Naive thymus-derived CD4-positive, alpha-beta T cell (primary cell): ENCODE data around the gene RAD52. TPM values are rescaled to one million over a fixed set of nuclear protein-coding genes. Genes with fewer than 3 reads are reported as not detected.
A peak's percentile ranks its signal among the peaks of the same experiment; 100 is the strongest.

Source experiments
- ATAC-seq: fragments of 150-1000 bp; cut with Tn5 transposase; 2 replicates; pipeline ENCODE4 v1.10.0; 2021; ENCODE audit warnings: mild to moderate bottlenecking, moderate library complexity
- CTCF ChIA-PET: fragments of 350-600 bp; sonication (Branson Sonifier 250); formaldehyde crosslinking; loops from one replicate; lab custom pipeline; 2021; ENCODE audit warnings: antibody characterized with exemption; lab: Charles Lee
- POLR2A ChIA-PET: fragments of 350-600 bp; sonication (Branson Sonifier 250); formaldehyde crosslinking; loops from one replicate; lab custom pipeline; 2021; ENCODE audit warnings: antibody characterized with exemption, inconsistent platforms; lab: Charles Lee
- DNase-seq, 9 donors: peaks; one replicate each; pipeline versions ENCODE4 v3.0.0 to v3.0.0-alpha.2; 2020 to 2022; ENCODE audit warnings: mixed read lengths in 1 of 9
- H3K27ac ChIP-seq: one replicate; pipeline ENCODE4 v1.7.0; 2013; ENCODE audit warnings: mild to moderate bottlenecking, low read depth, low read length, moderate library complexity
- H3K27me3 ChIP-seq, 2 donors: one replicate each; pipeline ENCODE4 v1.7.0; 2013; ENCODE audit warnings: low read length in 2 of 2, mild to moderate bottlenecking in 2 of 2, moderate library complexity in 2 of 2; ENCODE audit not compliant: control insufficient read depth in 2 of 2, insufficient read depth in 2 of 2
- H3K36me3 ChIP-seq, 3 experiments: 1 replicate in 2 of 3; 2 replicates in 1 of 3; pipeline ENCODE4 v1.7.0; 2013; ENCODE audit warnings: low read length in 3 of 3, mild to moderate bottlenecking in 3 of 3, moderate library complexity in 1 of 3; ENCODE audit not compliant: insufficient read depth in 3 of 3, control insufficient read depth in 2 of 3
- H3K4me1 ChIP-seq, 2 donors: one replicate each; pipeline ENCODE4 v1.7.0; 2013; ENCODE audit warnings: low read length in 2 of 2, mild to moderate bottlenecking in 2 of 2, moderate library complexity in 1 of 2; ENCODE audit not compliant: control insufficient read depth in 2 of 2, insufficient read depth in 2 of 2
- H3K4me3 ChIP-seq: 2 replicates; pipeline ENCODE4 v1.7.0; 2013; ENCODE audit warnings: mild to moderate bottlenecking, low read length
- H3K9me3 ChIP-seq, 3 experiments: 1 replicate in 2 of 3; 2 replicates in 1 of 3; pipeline ENCODE4 v1.7.0; 2013; ENCODE audit warnings: low read length in 3 of 3; ENCODE audit not compliant: control insufficient read depth in 2 of 3
- H3K27ac Mint-ChIP-seq, 9 donors: one replicate each; pipeline ENCODE4 v1.8.0; 2020 to 2022; ENCODE audit warnings: mixed read lengths in 9 of 9, mild to moderate bottlenecking in 8 of 9, moderate library complexity in 5 of 9, inconsistent platforms in 2 of 9
- H3K27me3 Mint-ChIP-seq, 5 donors: one replicate each; pipeline ENCODE4 v1.8.0; 2021 to 2022; ENCODE audit warnings: mixed read lengths in 5 of 5, mild to moderate bottlenecking in 1 of 5
- H3K36me3 Mint-ChIP-seq, 5 donors: one replicate each; pipeline ENCODE4 v1.8.0; 2020 to 2022; ENCODE audit warnings: mixed read lengths in 5 of 5, mild to moderate bottlenecking in 3 of 5, inconsistent platforms in 1 of 5
- H3K4me1 Mint-ChIP-seq, 7 donors: one replicate each; pipeline ENCODE4 v1.8.0; 2020 to 2022; ENCODE audit warnings: mixed read lengths in 7 of 7, mild to moderate bottlenecking in 3 of 7, inconsistent platforms in 1 of 7
- H3K4me3 Mint-ChIP-seq, 10 donors: one replicate each; pipeline ENCODE4 v1.8.0; 2020 to 2022; ENCODE audit warnings: mild to moderate bottlenecking in 10 of 10, mixed read lengths in 10 of 10, moderate library complexity in 6 of 10, inconsistent platforms in 2 of 10
- H3K9me3 Mint-ChIP-seq, 11 donors: one replicate each; pipeline ENCODE4 v1.8.0; 2020 to 2022; ENCODE audit warnings: mixed read lengths in 11 of 11, mild to moderate bottlenecking in 4 of 11, inconsistent platforms in 1 of 11, moderate library complexity in 1 of 11
- intact Hi-C, 2 donors: fragments of 100-400 bp; cut with micrococcal nuclease; formaldehyde crosslinking; loops; one replicate each; pipeline ENCODE4 v1.15.1; 2023
- polyA plus RNA-seq, 2 donors: library from polyadenylated mRNA; unstranded; fragments of 300-500 nt; fragmentation: Illumina TruSeq; gene quantifications; one replicate each; pipeline ENCODE4 v1.2.3, GENCODE V29; 2021
- total RNA-seq, 6 experiments: library from RNA in 5 of 6; stranded (reverse) in 5 of 6; gene quantifications; 1 replicate in 5 of 6; 2 replicates in 1 of 6; pipeline ENCODE4 v1.2.3 and lab custom pipeline; 2021 to 2026

The RAD52 gene
- total and polyA plus RNA-seq, 7 experiments from 2014 or later = 2.8 to 34.9 (median 17.8) TPM

DNA sequence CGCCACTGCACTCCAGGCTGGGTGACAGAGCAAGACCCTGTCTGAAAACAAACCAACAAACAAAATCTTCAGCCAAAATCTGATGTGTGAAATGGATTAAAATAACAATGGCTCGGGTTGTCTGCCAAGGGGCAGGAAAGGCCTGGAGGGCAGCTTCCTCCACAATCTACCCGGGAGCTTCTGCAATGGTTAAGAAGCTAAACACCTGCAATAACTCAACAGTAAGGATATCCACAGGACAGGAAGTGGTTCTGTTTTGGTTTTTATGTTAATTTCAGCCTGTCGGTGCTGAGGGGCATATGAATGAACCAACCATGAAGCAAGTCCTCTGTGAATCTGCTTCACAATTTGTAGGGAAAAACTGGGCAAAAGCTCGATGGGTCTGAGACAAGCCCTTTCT, 34.4 kb downstream of the RAD52 start:
- peaks cover 18 to 74% (median 19%) of the 10 kb centered on the region in 3 experiments for H3K36me3 ChIP-seq
- ATAC-seq = peak; percentile 31

DNA sequence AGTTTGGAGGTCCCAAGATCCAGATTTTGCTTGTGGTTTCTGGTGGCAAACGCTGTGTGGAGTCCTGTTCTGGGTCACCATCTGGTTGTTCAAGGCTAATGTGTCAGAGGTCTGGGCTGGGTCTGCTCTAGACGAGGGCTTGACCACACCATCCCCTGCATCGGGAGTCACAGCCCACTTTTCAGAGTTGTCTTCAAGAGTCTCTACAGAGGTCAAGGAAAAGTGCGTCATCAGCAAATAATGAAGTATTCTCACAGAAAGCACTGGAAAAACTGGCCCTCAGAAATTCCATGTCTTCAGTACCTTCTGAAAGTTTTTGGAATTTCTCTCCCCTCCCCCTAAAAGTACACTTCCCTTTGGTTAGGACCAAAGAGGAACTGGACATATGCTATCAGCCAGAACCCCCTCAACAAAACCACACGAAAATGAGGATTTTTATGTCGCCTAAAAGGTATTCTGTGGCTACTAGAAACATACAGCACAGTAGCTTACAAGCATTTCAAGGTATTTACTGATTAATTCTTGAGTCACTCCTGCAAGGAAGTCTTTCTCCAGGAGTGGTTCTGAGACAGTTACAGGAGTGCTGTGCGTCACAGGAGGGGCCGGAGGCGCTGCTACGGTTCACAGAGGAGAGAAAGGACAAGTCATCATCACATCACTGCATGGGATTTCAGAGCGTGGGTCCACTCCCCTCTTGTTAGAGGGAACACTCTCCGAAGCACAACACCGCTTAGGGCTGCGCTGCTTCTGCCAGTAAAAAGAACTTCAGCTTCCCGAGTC, 35.4 kb downstream of the RAD52 start:
- Histone ChIP-seq H3K4me3 (no peak overlapping the region), H3K27me3 (no peaks in the 10 kb centered on the region), H3K27ac (no peak overlapping the region), H3K4me1 (peaks cover 0 to 6% of the 10 kb centered on the region in 2 donors), H3K36me3 (peaks cover 23 to 82% (median 24%) of the 10 kb centered on the region in 3 experiments), H3K9me3 (no peaks in the 10 kb centered on the region)
- intact Hi-C loops = no loop called here
- H3K4me1 Mint-ChIP-seq = peaks cover 12 to 35% (median 24%) of the 10 kb centered on the region in 7 donors
- peaks cover 6 to 53% (median 28%) of the 10 kb centered on the region in 5 donors for H3K36me3 Mint-ChIP-seq
- H3K4me3 Mint-ChIP-seq = no peak overlapping the region
- peaks cover 0 to 7% (median 0%) of the 10 kb centered on the region in 11 donors for H3K9me3 Mint-ChIP-seq
- H3K27ac Mint-ChIP-seq = peak overlapping the region in 8 of 9 donors; percentile 44 to 88 (median 76)
- DNase-seq = no peak
- ChIA-PET CTCF (no interaction called here), POLR2A (interaction anchor here (0.7 kb wide), 1 partner anchor 35 kb away, joined by 3 read pairs; the partner anchor contains the start of gene RAD52)
- H3K27me3 Mint-ChIP-seq = no peaks in the 10 kb centered on the region
- peak; percentile 26 for ATAC-seq

More for the DNA sequence above, 34.4 kb downstream of the RAD52 start:
- H3K9me3 ChIP-seq = no peaks in the 10 kb centered on the region
- Mint-ChIP-seq H3K27ac (peak overlapping the region in 8 of 9 donors; percentile 51 to 84 (median 76)), H3K4me3 (peak overlapping the region in 2 of 10 donors; percentile 28 to 42), H3K27me3 (no peaks in the 10 kb centered on the region), H3K9me3 (peaks cover 0 to 7% (median 0%) of the 10 kb centered on the region in 11 donors), H3K4me1 (peaks cover 12 to 35% (median 24%) of the 10 kb centered on the region in 7 donors), H3K36me3 (peaks cover 6 to 48% (median 23%) of the 10 kb centered on the region in 5 donors)
- POLR2A ChIA-PET = interaction anchor here (0.7 kb wide), 1 partner anchor 34 kb away, joined by 3 read pairs; the partner anchor contains the start of gene RAD52
- H3K4me1 ChIP-seq = peaks cover 0 to 6% of the 10 kb centered on the region in 2 donors
- intact Hi-C loops = no loop called here
- no peak overlapping the region for H3K27ac ChIP-seq
- no peaks in the 10 kb centered on the region for H3K27me3 ChIP-seq
- no peak overlapping the region for H3K4me3 ChIP-seq
- CTCF ChIA-PET = no interaction called here
- no peak for DNase-seq

- Histone ChIP-seq H3K27me3 (no peaks in the 10 kb centered on the region), H3K27ac (no peak overlapping the region), H3K36me3 (peaks cover 29 to 89% (median 34%) of the 10 kb centered on the region in 3 experiments), H3K4me3 (no peak overlapping the region), H3K9me3 (no peaks in the 10 kb centered on the region), H3K4me1 (peaks cover 0 to 6% of the 10 kb centered on the region in 2 donors)
- ATAC-seq (no peak), DNase-seq (no peak)
- Mint-ChIP-seq H3K4me1 (peaks cover 12 to 32% (median 24%) of the 10 kb centered on the region in 7 donors), H3K27me3 (no peaks in the 10 kb centered on the region), H3K36me3 (peaks cover 13 to 50% (median 24%) of the 10 kb centered on the region in 5 donors), H3K27ac (peak overlapping the region in 2 of 9 donors; percentile 6 to 72), H3K9me3 (peaks cover 0 to 7% (median 0%) of the 10 kb centered on the region in 11 donors), H3K4me3 (no peak overlapping the region)
- ChIA-PET POLR2A (no interaction called here), CTCF (interaction anchor here (0.6 kb wide), 1 partner anchor 162 kb away, joined by 3 read pairs; no protein-coding TSS in a partner anchor)
- intact Hi-C loops = no loop called here
These were observed 36.8 kb downstream of the RAD52 start for GRCh38 chr12:912466-913235.

DNA sequence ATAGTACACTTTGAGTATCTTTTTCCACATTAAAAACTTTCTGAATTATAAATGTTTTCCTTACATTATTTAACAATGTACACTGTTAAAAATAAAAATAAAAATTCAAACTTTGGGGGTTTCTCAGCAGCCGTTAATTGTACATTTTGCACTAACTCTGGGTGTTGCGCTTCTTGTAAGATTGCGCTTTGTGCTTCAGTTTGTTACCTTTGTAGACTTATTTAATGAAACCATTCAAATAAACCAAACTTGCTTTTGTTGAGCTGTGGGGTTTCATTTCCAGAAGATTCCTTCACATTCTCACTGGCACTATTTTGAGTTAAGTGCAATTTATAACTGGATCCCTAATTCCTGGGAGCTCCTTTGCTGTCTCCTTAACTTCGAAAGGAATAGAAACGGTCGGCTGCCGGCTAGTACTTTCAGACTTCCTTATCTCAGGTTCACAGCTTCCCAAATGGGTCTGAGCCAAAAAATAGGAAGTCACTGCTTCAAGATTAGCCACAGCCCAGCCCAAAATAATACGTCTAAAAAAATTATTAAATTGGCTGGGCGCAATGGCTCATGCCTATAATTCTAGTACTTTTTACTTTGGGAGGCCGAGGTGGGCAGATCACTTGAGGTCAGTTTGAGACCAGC, 38.2 kb downstream of the RAD52 start:
- intact Hi-C loops = no loop called here
- peaks cover 16 to 45% (median 25%) of the 10 kb centered on the region in 5 donors for H3K36me3 Mint-ChIP-seq

GRCh38 chr12:910416-910815, 39.1 kb downstream of the RAD52 start:
- Histone ChIP-seq H3K4me1 (peaks cover 0 to 5% of the 10 kb centered on the region in 2 donors), H3K4me3 (no peak overlapping the region), H3K36me3 (peaks cover 35 to 90% (median 36%) of the 10 kb centered on the region in 3 experiments), H3K9me3 (no peaks in the 10 kb centered on the region), H3K27ac (peak overlapping the region; percentile 11), H3K27me3 (no peaks in the 10 kb centered on the region)
- Mint-ChIP-seq H3K27me3 (no peaks in the 10 kb centered on the region), H3K4me3 (no peak overlapping the region), H3K9me3 (no peaks in the 10 kb centered on the region), H3K27ac (peak overlapping the region in 7 of 9 donors; percentile 6 to 80 (median 53)), H3K4me1 (peaks cover 4 to 32% (median 23%) of the 10 kb centered on the region in 7 donors), H3K36me3 (peaks cover 16 to 53% (median 33%) of the 10 kb centered on the region in 5 donors)
- DNase-seq (no peak), ATAC-seq (no peak)
- ChIA-PET POLR2A (interaction anchor here (0.7 kb wide), 1 partner anchor 522 kb away, joined by 5 read pairs; no protein-coding TSS in a partner anchor), CTCF (no interaction called here)
- intact Hi-C loops = no loop called here

More for the DNA sequence above, 38.2 kb downstream of the RAD52 start:
- ATAC-seq (no peak), DNase-seq (no peak)
- H3K27me3 ChIP-seq = no peaks in the 10 kb centered on the region
- H3K4me3 Mint-ChIP-seq = no peak overlapping the region
- H3K27ac ChIP-seq = no peak overlapping the region
- ChIA-PET CTCF (no interaction called here), POLR2A (interaction anchor here (0.5 kb wide), 1 partner anchor 91 kb away, joined by 3 read pairs; no protein-coding TSS in a partner anchor)
- peaks cover 3 to 28% (median 20%) of the 10 kb centered on the region in 7 donors for H3K4me1 Mint-ChIP-seq
- peaks cover 0 to 2% (median 0%) of the 10 kb centered on the region in 11 donors for H3K9me3 Mint-ChIP-seq
- peaks cover 32 to 90% (median 36%) of the 10 kb centered on the region in 3 experiments for H3K36me3 ChIP-seq
- peak overlapping the region in 2 of 9 donors; percentile 16 to 38 for H3K27ac Mint-ChIP-seq
- no peak overlapping the region for H3K4me3 ChIP-seq
- H3K27me3 Mint-ChIP-seq = no peaks in the 10 kb centered on the region
- H3K4me1 ChIP-seq = peaks cover 0 to 6% of the 10 kb centered on the region in 2 donors
- no peaks in the 10 kb centered on the region for H3K9me3 ChIP-seq
